ENCODE measurements around the gene SMARCAL1.

Gene SMARCAL1

GRCh38 chr2:216408426-216409290, 3.6 kb upstream of the SMARCAL1 start:
- TF ChIP-seq ZBTB7A (IDR thresholded peaks at IDR 0.05; ENCODE audit: low read depth): no peak
- no peak for TF ChIP-seq NFIC (IDR thresholded peaks at IDR 0.05)
- TF ChIP-seq YY1 (IDR thresholded peaks at IDR 0.05; ENCODE audit: low read depth): no peak
- TF ChIP-seq CEBPB (IDR thresholded peaks at IDR 0.05): no peak
- no peak for TF ChIP-seq RAD21 (IDR thresholded peaks at IDR 0.05; ENCODE audit: low read depth)
- no peak for TF ChIP-seq EGR1 (IDR thresholded peaks at IDR 0.05)
- no peak for TF ChIP-seq MAX (IDR thresholded peaks at IDR 0.05)
- no peak for TF ChIP-seq EP300 (IDR thresholded peaks at IDR 0.05; ENCODE audit: borderline replicate concordance)
- TF ChIP-seq USF1 (IDR thresholded peaks at IDR 0.05): no peak
- no peak for TF ChIP-seq CREB1 (IDR thresholded peaks at IDR 0.05; ENCODE audit: low read depth)
- no peak for TF ChIP-seq TEAD4 (IDR thresholded peaks at IDR 0.05)
- no peak for TF ChIP-seq TCF12 (IDR thresholded peaks at IDR 0.05; ENCODE audit: low read depth)
- TF ChIP-seq REST (IDR thresholded peaks at IDR 0.05; ENCODE audit: low read depth): no peak
- no peak for TF ChIP-seq FOXM1 (IDR thresholded peaks at IDR 0.05; ENCODE audit: borderline replicate concordance, low read depth)

GRCh38 chr2:216410550-216410949, 1.7 kb upstream of the SMARCAL1 start:
- TF ChIP-seq EGR1 (IDR thresholded peaks at IDR 0.05) (no peak), NFIC (IDR thresholded peaks at IDR 0.05) (no peak), CEBPB (IDR thresholded peaks at IDR 0.05) (no peak), CREB1 (IDR thresholded peaks at IDR 0.05; ENCODE audit: low read depth) (no peak), EP300 (IDR thresholded peaks at IDR 0.05; ENCODE audit: borderline replicate concordance) (no peak), ZBTB7A (IDR thresholded peaks at IDR 0.05; ENCODE audit: low read depth) (no peak), USF1 (IDR thresholded peaks at IDR 0.05) (no peak), REST (IDR thresholded peaks at IDR 0.05; ENCODE audit: low read depth) (no peak), MAX (IDR thresholded peaks at IDR 0.05) (no peak), TEAD4 (IDR thresholded peaks at IDR 0.05) (no peak), TAF1 (IDR thresholded peaks at IDR 0.05; ENCODE audit: low read depth) (no peak), RAD21 (IDR thresholded peaks at IDR 0.05; ENCODE audit: low read depth) (no peak)

- TF ChIP-seq EGR1 (IDR thresholded peaks at IDR 0.05) (no peak), EP300 (IDR thresholded peaks at IDR 0.05; ENCODE audit: borderline replicate concordance) (no peak), TAF1 (IDR thresholded peaks at IDR 0.05; ENCODE audit: low read depth) (no peak), CREB1 (IDR thresholded peaks at IDR 0.05; ENCODE audit: low read depth) (no peak), TEAD4 (IDR thresholded peaks at IDR 0.05) (no peak), YY1 (IDR thresholded peaks at IDR 0.05; ENCODE audit: low read depth) (no peak), CEBPB (IDR thresholded peaks at IDR 0.05) (no peak), TCF12 (IDR thresholded peaks at IDR 0.05; ENCODE audit: low read depth) (no peak), MAX (IDR thresholded peaks at IDR 0.05) (no peak), RAD21 (IDR thresholded peaks at IDR 0.05; ENCODE audit: low read depth) (no peak)
Observed at GRCh38 chr2:216413882-216414281, 1.6 kb downstream of the SMARCAL1 start.

GRCh38 chr2:216414772-216415319, 2.6 kb downstream of the SMARCAL1 start:
- TF ChIP-seq RAD21 (IDR thresholded peaks at IDR 0.05; ENCODE audit: low read depth) (no peak), MAX (IDR thresholded peaks at IDR 0.05) (no peak), FOXM1 (IDR thresholded peaks at IDR 0.05; ENCODE audit: borderline replicate concordance, low read depth) (no peak), USF1 (IDR thresholded peaks at IDR 0.05) (no peak), REST (IDR thresholded peaks at IDR 0.05; ENCODE audit: low read depth) (no peak), TEAD4 (IDR thresholded peaks at IDR 0.05) (no peak), YY1 (IDR thresholded peaks at IDR 0.05; ENCODE audit: low read depth) (no peak)

Data from Ishikawa (cell line).